T-helper 2 cell treated with Interferon-gamma antibody and Interleukin-4, amounts not matched to agents 5 μg/mL and 100 μg/mL, for 36 hours (primary cell): Measurements from ENCODE around the gene CTSE.
"Not testable (repeated sequence)": the region's sequence is repeated elsewhere in the genome, so short reads cannot be mapped to it uniquely, and the experiment has no call there.

ENCODE experiments used
- DNase-seq: peaks from one replicate; pipeline ENCODE4 v3.0.0; 2021; ENCODE audit warnings: low spot score
- H3K27ac Mint-ChIP-seq: one replicate; pipeline ENCODE4 v1.8.0; 2021; ENCODE audit warnings: mild to moderate bottlenecking, mixed read lengths
- H3K27me3 Mint-ChIP-seq: one replicate; pipeline ENCODE4 v1.8.0; 2021; ENCODE audit warnings: low read depth, mixed read lengths
- H3K36me3 Mint-ChIP-seq: one replicate; pipeline ENCODE4 v1.8.0; 2021; ENCODE audit warnings: low read depth, mixed read lengths
- H3K4me1 Mint-ChIP-seq: one replicate; pipeline ENCODE4 v1.8.0; 2021; ENCODE audit warnings: low read depth, mixed read lengths
- H3K4me3 Mint-ChIP-seq: one replicate; pipeline ENCODE4 v1.8.0; 2022; ENCODE audit warnings: mild to moderate bottlenecking, moderate library complexity, mixed read lengths
- H3K9me3 Mint-ChIP-seq: one replicate; pipeline ENCODE4 v1.8.0; 2021; ENCODE audit warnings: mixed read lengths

CTSE gene

GRCh38 chr1:206055639-206056323, 32.1 kb upstream of the CTSE start:
- H3K4me1 Mint-ChIP-seq = peaks cover 14% of the 10 kb centered on the region
- H3K27me3 Mint-ChIP-seq = peaks cover 56% of the 10 kb centered on the region
- H3K9me3 Mint-ChIP-seq, H3K36me3 Mint-ChIP-seq, H3K4me3 Mint-ChIP-seq, H3K27ac Mint-ChIP-seq, DNase-seq: not testable (repeated sequence)

GRCh38 chr1:206055069-206055625, 31.5 kb upstream of the CTSE start:
- DNase-seq, H3K4me3 Mint-ChIP-seq, H3K27ac Mint-ChIP-seq, H3K9me3 Mint-ChIP-seq, H3K36me3 Mint-ChIP-seq: not testable (repeated sequence)
- H3K27me3 Mint-ChIP-seq = peaks cover 51% of the 10 kb centered on the region
- peaks cover 16% of the 10 kb centered on the region for H3K4me1 Mint-ChIP-seq

- H3K36me3 Mint-ChIP-seq, H3K9me3 Mint-ChIP-seq, H3K4me3 Mint-ChIP-seq, DNase-seq, H3K27ac Mint-ChIP-seq: not testable (repeated sequence)
- peaks cover 16% of the 10 kb centered on the region for H3K4me1 Mint-ChIP-seq
- peaks cover 47% of the 10 kb centered on the region for H3K27me3 Mint-ChIP-seq
Measured at GRCh38 chr1:206053616-206054015, 29.9 kb upstream of the CTSE start.

GRCh38 chr1:206052919-206053610, 29.4 kb upstream of the CTSE start, which contains the start of gene RHEX:
TSS of gene RHEX (plus strand) at chr1:206053173. CDS start at chr1:206097829, 44,656 bp downstream.
- not testable (repeated sequence) for H3K27ac Mint-ChIP-seq, H3K4me3 Mint-ChIP-seq, H3K9me3 Mint-ChIP-seq, H3K36me3 Mint-ChIP-seq
- DNase-seq = peak; percentile 27
- H3K4me1 Mint-ChIP-seq = peaks cover 16% of the 10 kb centered on the region
- H3K27me3 Mint-ChIP-seq = peaks cover 50% of the 10 kb centered on the region

GRCh38 chr1:206052231-206052865, 28.7 kb upstream of the CTSE start:
- peaks cover 16% of the 10 kb centered on the region for H3K4me1 Mint-ChIP-seq
- not testable (repeated sequence) for H3K4me3 Mint-ChIP-seq, H3K9me3 Mint-ChIP-seq, H3K27ac Mint-ChIP-seq, DNase-seq, H3K36me3 Mint-ChIP-seq
- peaks cover 51% of the 10 kb centered on the region for H3K27me3 Mint-ChIP-seq

- H3K36me3 Mint-ChIP-seq = no peaks in the 10 kb centered on the region
- no peak overlapping the region for H3K4me3 Mint-ChIP-seq
- DNase-seq = peak; percentile 36
- peaks cover 37% of the 10 kb centered on the region for H3K27me3 Mint-ChIP-seq
- H3K27ac Mint-ChIP-seq = peak overlapping the region; percentile 49
- peaks cover 16% of the 10 kb centered on the region for H3K4me1 Mint-ChIP-seq
- H3K9me3 Mint-ChIP-seq = no peaks in the 10 kb centered on the region
Measured at GRCh38 chr1:206050655-206051235, 27.1 kb upstream of the CTSE start.

GRCh38 chr1:206049919-206050600, 26.4 kb upstream of the CTSE start:
- Mint-ChIP-seq H3K4me3 (no peak overlapping the region), H3K27ac (no peak overlapping the region), H3K9me3 (no peaks in the 10 kb centered on the region), H3K27me3 (peaks cover 32% of the 10 kb centered on the region), H3K4me1 (peaks cover 16% of the 10 kb centered on the region), H3K36me3 (no peaks in the 10 kb centered on the region)
- DNase-seq = no peak

GRCh38 chr1:206049293-206049692, 25.6 kb upstream of the CTSE start:
- H3K4me1 Mint-ChIP-seq = peaks cover 16% of the 10 kb centered on the region
- no peak for DNase-seq
- no peaks in the 10 kb centered on the region for H3K36me3 Mint-ChIP-seq
- no peak overlapping the region for H3K4me3 Mint-ChIP-seq
- H3K27ac Mint-ChIP-seq = no peak overlapping the region
- H3K27me3 Mint-ChIP-seq = peaks cover 33% of the 10 kb centered on the region
- no peaks in the 10 kb centered on the region for H3K9me3 Mint-ChIP-seq

GRCh38 chr1:206048582-206048981, 24.9 kb upstream of the CTSE start:
- no peak overlapping the region for H3K4me3 Mint-ChIP-seq
- H3K4me1 Mint-ChIP-seq = peaks cover 15% of the 10 kb centered on the region
- H3K9me3 Mint-ChIP-seq = no peaks in the 10 kb centered on the region
- DNase-seq = no peak
- no peak overlapping the region for H3K27ac Mint-ChIP-seq
- peaks cover 29% of the 10 kb centered on the region for H3K27me3 Mint-ChIP-seq
- H3K36me3 Mint-ChIP-seq = no peaks in the 10 kb centered on the region

GRCh38 chr1:206047271-206047670, 23.6 kb upstream of the CTSE start:
- Mint-ChIP-seq H3K36me3 (no peaks in the 10 kb centered on the region), H3K9me3 (no peaks in the 10 kb centered on the region), H3K4me1 (peaks cover 7% of the 10 kb centered on the region), H3K27ac (no peak overlapping the region), H3K4me3 (no peak overlapping the region), H3K27me3 (peaks cover 29% of the 10 kb centered on the region)
- no peak for DNase-seq

- H3K9me3 Mint-ChIP-seq = no peaks in the 10 kb centered on the region
- peaks cover 43% of the 10 kb centered on the region for H3K27me3 Mint-ChIP-seq
- no peaks in the 10 kb centered on the region for H3K36me3 Mint-ChIP-seq
- no peak for DNase-seq
- no peak overlapping the region for H3K4me3 Mint-ChIP-seq
- H3K4me1 Mint-ChIP-seq = peaks cover 6% of the 10 kb centered on the region
- H3K27ac Mint-ChIP-seq = no peak overlapping the region
Measured at GRCh38 chr1:206041640-206042039, 17.9 kb upstream of the CTSE start.

- no peaks in the 10 kb centered on the region for H3K9me3 Mint-ChIP-seq
- H3K27ac Mint-ChIP-seq = no peak overlapping the region
- no peaks in the 10 kb centered on the region for H3K36me3 Mint-ChIP-seq
- peaks cover 56% of the 10 kb centered on the region for H3K27me3 Mint-ChIP-seq
- no peak for DNase-seq
- no peak overlapping the region for H3K4me3 Mint-ChIP-seq
- H3K4me1 Mint-ChIP-seq = peaks cover 6% of the 10 kb centered on the region
Measured at GRCh38 chr1:206040328-206040727, 16.6 kb upstream of the CTSE start.
